WERI-Rb-1 (cell line): ENCODE data around the gene PYGB.

Experiments used
- DNase-seq: peaks from one replicate; pipeline ENCODE4 v3.0.0-alpha.2; 2020
- H3K27ac ChIP-seq: fragments of 250-450 bp; sonication (Bioruptor Pico); 2 replicates; pipeline ENCODE4 v1.5.1; 2020; ENCODE audit warnings: mild to moderate bottlenecking, moderate library complexity
- H3K27me3 ChIP-seq: fragments of 250-450 bp; sonication (Bioruptor Pico); 2 replicates; pipeline ENCODE4 v1.5.1; 2021; ENCODE audit warnings: mild to moderate bottlenecking, low read depth, moderate library complexity; ENCODE audit not compliant: insufficient read depth, severe bottlenecking
- H3K36me3 ChIP-seq: fragments of 250-450 bp; sonication (Bioruptor Pico); 2 replicates; pipeline ENCODE4 v1.5.1; 2020; ENCODE audit warnings: mild to moderate bottlenecking, moderate library complexity
- H3K4me3 ChIP-seq: 2 replicates; pipeline ENCODE4 v1.5.1; 2011; ENCODE audit warnings: low read depth, mild to moderate bottlenecking, control low read depth, low read length
- H3K9me3 ChIP-seq: fragments of 250-450 bp; sonication (Bioruptor Pico); 2 replicates; pipeline ENCODE4 v1.5.1; 2021; ENCODE audit warnings: mild to moderate bottlenecking, moderate library complexity; ENCODE audit not compliant: severe bottlenecking
- TF ChIP-seq, protein P1 (sequence below): IDR thresholded peaks from 2 replicates; pipeline ENCODE4 v1.5.1; 2011; ENCODE audit warnings: low read depth, mild to moderate bottlenecking, control low read depth, inconsistent platforms, low read length

PYGB gene

DNA sequence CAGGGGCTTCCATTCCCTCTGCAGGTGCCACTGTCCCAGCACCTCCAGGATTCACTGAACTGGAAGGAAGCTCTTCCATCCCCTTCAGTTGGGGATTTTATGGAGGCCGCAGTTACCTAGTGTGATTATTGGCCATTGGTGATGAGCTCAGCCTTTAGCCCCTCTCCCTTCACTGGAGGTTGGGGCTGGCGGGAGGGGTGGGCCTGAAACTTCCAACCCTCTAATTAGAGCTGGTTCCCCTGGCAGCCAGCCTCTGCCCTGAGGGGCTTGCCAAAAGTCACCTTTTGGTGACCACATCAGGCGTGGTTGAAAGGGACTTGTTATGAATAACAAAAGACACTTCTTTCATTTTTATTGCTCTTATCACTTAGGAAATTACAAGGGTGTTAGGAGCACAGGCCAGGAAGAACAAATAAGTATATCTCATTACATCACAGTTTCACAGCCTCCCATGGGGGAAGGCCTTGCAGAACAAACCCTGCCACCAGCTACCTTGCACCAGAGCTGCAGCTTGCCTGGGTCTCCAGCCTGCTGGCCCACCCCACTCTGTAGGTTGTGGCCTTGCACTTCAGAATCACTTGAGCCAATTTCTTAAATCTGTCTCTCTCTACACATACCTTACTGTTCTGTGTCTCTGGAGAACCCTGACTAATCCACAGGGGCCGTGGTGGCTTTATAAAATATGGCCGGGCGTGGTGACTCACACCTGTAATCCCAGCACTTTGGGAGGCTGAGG lies 5.0 kb downstream of the PYGB start:
- TF ChIP-seq, protein P1, sequence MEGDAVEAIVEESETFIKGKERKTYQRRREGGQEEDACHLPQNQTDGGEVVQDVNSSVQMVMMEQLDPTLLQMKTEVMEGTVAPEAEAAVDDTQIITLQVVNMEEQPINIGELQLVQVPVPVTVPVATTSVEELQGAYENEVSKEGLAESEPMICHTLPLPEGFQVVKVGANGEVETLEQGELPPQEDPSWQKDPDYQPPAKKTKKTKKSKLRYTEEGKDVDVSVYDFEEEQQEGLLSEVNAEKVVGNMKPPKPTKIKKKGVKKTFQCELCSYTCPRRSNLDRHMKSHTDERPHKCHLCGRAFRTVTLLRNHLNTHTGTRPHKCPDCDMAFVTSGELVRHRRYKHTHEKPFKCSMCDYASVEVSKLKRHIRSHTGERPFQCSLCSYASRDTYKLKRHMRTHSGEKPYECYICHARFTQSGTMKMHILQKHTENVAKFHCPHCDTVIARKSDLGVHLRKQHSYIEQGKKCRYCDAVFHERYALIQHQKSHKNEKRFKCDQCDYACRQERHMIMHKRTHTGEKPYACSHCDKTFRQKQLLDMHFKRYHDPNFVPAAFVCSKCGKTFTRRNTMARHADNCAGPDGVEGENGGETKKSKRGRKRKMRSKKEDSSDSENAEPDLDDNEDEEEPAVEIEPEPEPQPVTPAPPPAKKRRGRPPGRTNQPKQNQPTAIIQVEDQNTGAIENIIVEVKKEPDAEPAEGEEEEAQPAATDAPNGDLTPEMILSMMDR, result no peak
- DNase-seq, result peak; percentile 16
- Histone ChIP-seq H3K27ac (peak overlapping the region; percentile 90), H3K4me3 (no peak overlapping the region), H3K27me3 (no peaks in the 10 kb centered on the region), H3K9me3 (no peaks in the 10 kb centered on the region), H3K36me3 (peaks cover 41% of the 10 kb centered on the region)

DNA sequence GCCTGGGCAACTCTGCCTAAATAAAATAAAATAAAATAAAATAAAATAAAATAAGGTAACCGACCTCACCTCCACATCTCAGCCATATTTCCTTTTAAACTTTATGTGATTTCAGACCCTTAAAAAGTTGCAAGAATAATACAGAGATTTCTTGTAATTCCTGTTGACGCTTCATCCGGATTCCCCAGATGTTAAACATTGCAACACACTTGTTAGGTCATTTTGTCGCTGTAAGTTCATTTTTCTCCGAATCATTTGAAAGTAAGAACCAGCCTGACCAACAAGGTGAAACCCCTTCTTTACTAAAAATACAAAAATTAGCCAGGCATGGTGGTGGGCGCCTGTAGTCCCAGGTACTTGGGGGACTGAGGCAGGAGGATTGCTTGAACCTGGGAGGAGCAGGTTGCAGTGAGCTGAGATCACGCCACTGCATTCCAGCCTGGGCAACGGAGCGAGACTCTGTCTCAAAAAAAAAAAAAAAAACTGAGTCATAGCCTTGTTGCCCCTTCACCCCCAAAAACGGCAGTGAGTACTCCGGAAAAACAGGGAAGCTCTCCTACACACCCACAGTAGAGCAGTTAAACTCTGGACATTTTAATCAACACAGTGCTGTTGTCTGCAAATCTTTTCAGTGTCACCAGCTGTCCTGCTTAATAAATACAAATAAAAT lies 5.9 kb downstream of the PYGB start:
- peak; percentile 2 for DNase-seq
- TF ChIP-seq, protein P1, result no peak
- H3K9me3 ChIP-seq, result no peaks in the 10 kb centered on the region
- H3K27ac ChIP-seq, result peak overlapping the region; percentile 90
- peak overlapping the region; percentile 15; the same call in 1 of the 2 replicates for H3K4me3 ChIP-seq
- H3K27me3 ChIP-seq, result no peaks in the 10 kb centered on the region
- peaks cover 50% of the 10 kb centered on the region for H3K36me3 ChIP-seq

DNA sequence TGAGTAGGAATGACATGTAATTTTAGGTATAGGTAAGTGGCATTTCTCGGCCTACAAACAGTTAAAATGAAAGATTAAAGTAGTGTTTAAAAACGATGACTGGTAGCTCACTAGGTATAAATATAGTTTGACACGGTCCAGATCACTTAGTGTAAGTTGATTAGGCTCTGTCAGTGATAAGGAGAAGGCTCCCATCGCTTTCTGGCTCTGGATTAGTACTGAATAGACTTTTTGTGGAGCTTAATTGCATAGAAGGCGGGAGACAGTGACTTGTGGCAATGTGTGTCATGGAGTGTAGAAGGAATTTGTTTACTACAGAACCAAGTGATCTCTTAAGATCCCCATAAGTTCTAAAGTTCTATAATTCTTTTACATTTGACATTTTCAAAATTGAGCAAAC lies 6.7 kb downstream of the PYGB start:
- peak overlapping the region; percentile 15 for H3K4me3 ChIP-seq
- DNase-seq, result peak; percentile 32
- peak overlapping the region; percentile 90 for H3K27ac ChIP-seq
- H3K9me3 ChIP-seq, result no peaks in the 10 kb centered on the region
- H3K27me3 ChIP-seq, result no peaks in the 10 kb centered on the region
- peaks cover 58% of the 10 kb centered on the region for H3K36me3 ChIP-seq
- TF ChIP-seq, protein P1, result no peak

DNA sequence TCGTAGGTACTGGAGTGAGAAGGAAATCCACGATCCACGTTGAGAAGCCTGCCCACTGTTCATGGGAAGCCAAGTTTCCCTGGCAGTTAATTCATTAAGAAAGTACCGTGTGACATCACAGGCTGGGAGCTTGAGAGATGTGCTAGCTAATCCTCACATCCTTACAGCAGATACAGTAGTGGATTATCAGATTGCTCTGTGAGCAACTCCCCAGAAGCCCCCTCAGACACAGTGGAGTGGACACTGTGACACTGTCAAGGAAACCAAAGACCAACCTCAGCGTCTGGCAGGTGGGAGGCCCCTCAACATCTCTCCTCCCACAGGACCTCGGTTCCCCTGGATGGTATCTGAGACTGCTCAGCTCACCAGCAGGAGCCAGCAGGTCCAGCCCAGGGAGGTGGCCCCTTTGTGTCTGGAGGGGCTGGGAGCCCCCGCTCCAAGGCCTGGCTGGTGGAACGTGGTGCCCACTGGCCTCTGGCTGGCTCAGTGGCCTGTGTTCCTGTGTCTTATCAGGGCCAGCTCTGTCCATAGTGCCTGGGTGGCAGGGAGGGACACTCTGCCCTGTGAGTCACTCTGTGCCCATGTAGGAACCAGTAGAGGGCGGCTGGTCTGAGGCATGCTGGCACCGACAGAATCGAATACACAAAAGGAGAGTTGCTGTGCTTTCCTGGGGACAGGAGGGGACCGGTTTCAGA lies 7.2 kb downstream of the PYGB start:
- DNase-seq, result peak; percentile 87
- no peaks in the 10 kb centered on the region for H3K27me3 ChIP-seq
- H3K36me3 ChIP-seq, result peaks cover 64% of the 10 kb centered on the region
- H3K27ac ChIP-seq, result peak overlapping the region; percentile 90
- H3K9me3 ChIP-seq, result no peaks in the 10 kb centered on the region
- TF ChIP-seq, protein P1, result no peak
- H3K4me3 ChIP-seq, result peak overlapping the region; percentile 15; the same call in 1 of the 2 replicates

DNA sequence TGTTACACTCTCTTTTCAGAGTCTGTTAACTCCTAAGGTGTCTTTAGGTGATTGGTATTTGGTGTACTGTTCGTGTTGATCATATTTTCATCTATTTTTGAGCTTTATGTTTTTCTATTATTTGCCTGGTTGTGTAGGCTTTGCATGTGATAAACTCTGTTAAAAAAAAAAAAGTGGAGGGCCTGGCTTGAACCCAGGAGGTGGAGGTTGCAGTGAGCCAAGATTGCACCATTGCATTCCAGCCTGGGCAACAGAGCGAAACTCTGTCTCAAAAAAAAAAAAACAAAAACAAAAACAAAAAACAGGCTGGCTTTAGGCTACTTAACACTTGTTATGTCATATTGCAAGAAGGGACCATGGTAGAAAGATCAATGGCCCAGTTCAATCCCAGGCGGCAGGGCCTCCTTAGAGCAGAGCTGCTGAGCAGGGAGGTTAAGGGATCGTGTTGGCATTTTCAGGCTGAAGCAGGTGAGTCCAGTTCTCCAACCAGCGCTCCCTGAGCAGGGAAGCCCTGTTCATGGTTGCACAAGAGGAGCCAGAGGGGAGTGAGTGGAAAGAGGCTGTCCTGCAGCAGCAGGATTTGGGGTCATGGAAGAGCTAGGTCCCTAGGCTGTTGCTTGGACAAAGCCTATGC lies 8.5 kb downstream of the PYGB start:
- no peak overlapping the region for H3K4me3 ChIP-seq
- no peaks in the 10 kb centered on the region for H3K27me3 ChIP-seq
- H3K27ac ChIP-seq, result peak overlapping the region; percentile 90; the same call in 1 of the 2 replicates
- no peaks in the 10 kb centered on the region for H3K9me3 ChIP-seq
- H3K36me3 ChIP-seq, result peaks cover 70% of the 10 kb centered on the region
- DNase-seq, result peak; percentile 1
- TF ChIP-seq, protein P1, result no peak
